ENCODE data around the gene PLXNB2. TPM values are rescaled to one million over a fixed set of nuclear protein-coding genes. Genes with fewer than 3 reads are reported as not detected.

Gene PLXNB2, protein sequence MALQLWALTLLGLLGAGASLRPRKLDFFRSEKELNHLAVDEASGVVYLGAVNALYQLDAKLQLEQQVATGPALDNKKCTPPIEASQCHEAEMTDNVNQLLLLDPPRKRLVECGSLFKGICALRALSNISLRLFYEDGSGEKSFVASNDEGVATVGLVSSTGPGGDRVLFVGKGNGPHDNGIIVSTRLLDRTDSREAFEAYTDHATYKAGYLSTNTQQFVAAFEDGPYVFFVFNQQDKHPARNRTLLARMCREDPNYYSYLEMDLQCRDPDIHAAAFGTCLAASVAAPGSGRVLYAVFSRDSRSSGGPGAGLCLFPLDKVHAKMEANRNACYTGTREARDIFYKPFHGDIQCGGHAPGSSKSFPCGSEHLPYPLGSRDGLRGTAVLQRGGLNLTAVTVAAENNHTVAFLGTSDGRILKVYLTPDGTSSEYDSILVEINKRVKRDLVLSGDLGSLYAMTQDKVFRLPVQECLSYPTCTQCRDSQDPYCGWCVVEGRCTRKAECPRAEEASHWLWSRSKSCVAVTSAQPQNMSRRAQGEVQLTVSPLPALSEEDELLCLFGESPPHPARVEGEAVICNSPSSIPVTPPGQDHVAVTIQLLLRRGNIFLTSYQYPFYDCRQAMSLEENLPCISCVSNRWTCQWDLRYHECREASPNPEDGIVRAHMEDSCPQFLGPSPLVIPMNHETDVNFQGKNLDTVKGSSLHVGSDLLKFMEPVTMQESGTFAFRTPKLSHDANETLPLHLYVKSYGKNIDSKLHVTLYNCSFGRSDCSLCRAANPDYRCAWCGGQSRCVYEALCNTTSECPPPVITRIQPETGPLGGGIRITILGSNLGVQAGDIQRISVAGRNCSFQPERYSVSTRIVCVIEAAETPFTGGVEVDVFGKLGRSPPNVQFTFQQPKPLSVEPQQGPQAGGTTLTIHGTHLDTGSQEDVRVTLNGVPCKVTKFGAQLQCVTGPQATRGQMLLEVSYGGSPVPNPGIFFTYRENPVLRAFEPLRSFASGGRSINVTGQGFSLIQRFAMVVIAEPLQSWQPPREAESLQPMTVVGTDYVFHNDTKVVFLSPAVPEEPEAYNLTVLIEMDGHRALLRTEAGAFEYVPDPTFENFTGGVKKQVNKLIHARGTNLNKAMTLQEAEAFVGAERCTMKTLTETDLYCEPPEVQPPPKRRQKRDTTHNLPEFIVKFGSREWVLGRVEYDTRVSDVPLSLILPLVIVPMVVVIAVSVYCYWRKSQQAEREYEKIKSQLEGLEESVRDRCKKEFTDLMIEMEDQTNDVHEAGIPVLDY (N-terminal part only)
- total RNA-seq = 1 to 10 TPM; 6.3 to 8.3 TPM

DNA sequence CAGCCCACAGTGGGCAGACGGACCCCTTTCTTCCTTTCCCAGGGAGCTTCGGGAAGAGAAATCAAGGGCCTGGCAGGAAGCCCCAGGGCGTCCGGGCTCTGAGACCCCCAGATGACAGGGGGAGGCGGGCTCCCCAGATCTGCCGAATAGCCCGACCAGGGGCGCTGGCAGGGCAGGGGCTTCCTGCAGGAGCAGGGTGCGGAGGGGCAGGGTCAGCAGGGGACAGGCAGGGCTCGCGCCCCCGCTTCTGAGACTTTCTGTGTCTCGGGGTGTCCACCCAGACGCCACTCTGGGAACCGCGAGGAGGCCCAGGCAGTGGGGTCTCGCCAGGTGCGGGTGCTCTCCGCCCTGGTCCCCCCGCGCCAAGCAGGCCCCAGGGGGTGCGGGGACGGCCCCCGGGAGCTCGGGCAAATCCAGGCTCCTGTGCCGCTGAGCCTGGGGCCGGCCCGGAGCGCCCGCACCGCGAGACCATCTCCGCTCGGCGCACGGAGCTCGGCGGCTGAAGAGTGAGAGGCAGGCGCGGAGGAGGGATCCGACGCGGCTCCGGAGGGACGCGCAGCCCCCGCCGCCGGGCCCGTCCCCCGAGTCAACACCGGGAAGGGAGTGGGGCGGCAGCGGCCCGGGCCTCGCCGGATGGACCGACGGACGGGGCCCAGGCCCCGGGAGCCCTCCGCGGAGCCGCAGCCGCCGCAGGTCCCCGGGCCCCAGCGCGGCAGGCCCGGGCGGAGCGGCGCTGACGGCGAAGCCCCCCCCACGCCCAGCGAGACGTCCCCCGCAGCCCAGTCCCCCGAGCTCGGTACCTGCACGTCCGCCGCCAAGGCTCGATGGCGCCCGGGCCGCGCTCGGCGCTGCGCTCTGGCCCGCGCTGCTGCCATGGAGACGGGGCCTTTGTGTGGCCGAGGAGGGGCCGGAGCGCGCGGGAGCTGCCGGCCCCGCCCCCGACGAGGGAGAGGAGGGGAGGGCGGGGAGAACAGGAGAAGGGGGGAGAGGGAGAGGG is at the start of gene PLXNB2:
Gene PLXNB2, minus strand, starts transcription at position 894 of the 997 bp plus-strand sequence. CDS start 17,062 bp downstream, outside the sequence.
- Mint-ChIP-seq H3K4me1 (ENCODE audit: low read depth) (peaks cover 6% of the 10 kb centered on the region), H3K4me3 (no peak within 1 kb of the TSS), H3K27me3 (peaks cover 15% of the 10 kb centered on the region), H3K36me3 (no peaks in the 10 kb centered on the region), H3K27ac (no peak within 1 kb of the TSS), H3K9me3 (no peaks in the 10 kb centered on the region)
- intact Hi-C loops (cut with micrococcal nuclease) = no loop called here
- DNase-seq = peak; percentile 44
- CTCF ChIA-PET = interaction anchor here (0.7 to 1.7 kb wide), 5 partner anchors 19 to 35 kb away, joined by 3 to 5 read pairs (median 4); partner anchors contain the start of gene DENND6B
- POLR2A ChIA-PET = interaction anchor here (0.6 kb wide), 1 partner anchor 14 kb away, joined by 3 read pairs; no protein-coding TSS in a partner anchor

DNA sequence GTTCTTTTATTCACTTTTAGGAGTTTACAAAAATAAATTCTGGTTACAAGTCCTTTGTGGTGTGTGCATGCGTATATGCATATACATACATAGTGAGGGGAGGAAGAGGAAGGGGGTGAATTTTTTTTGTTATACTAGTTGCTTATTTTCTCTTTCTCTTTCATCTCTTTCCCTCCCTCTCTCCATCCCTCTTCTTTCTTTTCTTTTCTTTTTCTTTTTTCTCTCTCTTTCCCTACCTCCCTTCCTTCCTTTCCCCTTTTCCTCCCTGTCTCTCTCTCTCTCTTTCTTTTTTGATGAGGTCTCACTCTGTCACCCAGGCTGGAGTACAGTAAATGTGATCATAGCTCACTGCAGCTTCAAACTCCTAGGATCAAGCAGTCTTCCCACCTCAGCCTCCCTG is 49.8 kb upstream of the PLXNB2 start:
- ChIA-PET POLR2A (interaction anchor here (0.6 to 1.0 kb wide), 2 partner anchors 72 to 166 kb away, joined by 4 read pairs; no protein-coding TSS in a partner anchor), CTCF (interaction anchor here (1.0 kb wide), 1 partner anchor 15 kb away, joined by 3 read pairs; no protein-coding TSS in a partner anchor)
- no peak for DNase-seq
- intact Hi-C loops (cut with micrococcal nuclease) = no loop called here
- Mint-ChIP-seq H3K9me3 (no peaks in the 10 kb centered on the region), H3K27me3 (no peaks in the 10 kb centered on the region), H3K4me1 (ENCODE audit: low read depth) (peaks cover 24% of the 10 kb centered on the region), H3K27ac (no peak overlapping the region), H3K4me3 (no peak overlapping the region), H3K36me3 (peaks cover 11% of the 10 kb centered on the region)

DNA sequence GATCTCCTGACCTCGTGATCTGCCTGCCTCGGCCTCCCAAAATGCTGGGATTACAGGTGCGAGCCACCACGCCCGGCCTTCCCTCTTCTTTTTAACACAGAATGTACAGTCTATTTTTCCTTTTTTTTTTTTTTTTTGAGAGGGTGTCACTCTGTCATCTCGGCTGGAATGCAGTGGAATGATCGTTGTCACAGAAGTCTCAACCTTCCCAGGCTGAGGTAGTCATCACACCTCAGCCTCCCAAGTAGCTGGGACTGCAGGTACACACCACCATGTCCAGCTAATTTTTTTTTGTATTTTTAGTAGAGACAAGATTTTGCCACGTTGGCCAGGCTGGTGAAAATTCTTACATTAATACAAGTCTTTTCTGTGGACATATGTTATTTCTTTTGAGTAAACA is 48.7 kb upstream of the PLXNB2 start:
- H3K27me3 Mint-ChIP-seq = no peaks in the 10 kb centered on the region
- no peak overlapping the region for H3K4me3 Mint-ChIP-seq
- no peak for DNase-seq
- H3K27ac Mint-ChIP-seq = no peak overlapping the region
- ChIA-PET CTCF (interaction anchor here (0.6 kb wide), 1 partner anchor 149 kb away, joined by 4 read pairs; no protein-coding TSS in a partner anchor), POLR2A (no interaction called here)
- intact Hi-C loops (cut with micrococcal nuclease) = no loop called here
- H3K36me3 Mint-ChIP-seq = peaks cover 11% of the 10 kb centered on the region
- no peaks in the 10 kb centered on the region for H3K9me3 Mint-ChIP-seq
- H3K4me1 Mint-ChIP-seq (ENCODE audit: low read depth) = peaks cover 15% of the 10 kb centered on the region

DNA sequence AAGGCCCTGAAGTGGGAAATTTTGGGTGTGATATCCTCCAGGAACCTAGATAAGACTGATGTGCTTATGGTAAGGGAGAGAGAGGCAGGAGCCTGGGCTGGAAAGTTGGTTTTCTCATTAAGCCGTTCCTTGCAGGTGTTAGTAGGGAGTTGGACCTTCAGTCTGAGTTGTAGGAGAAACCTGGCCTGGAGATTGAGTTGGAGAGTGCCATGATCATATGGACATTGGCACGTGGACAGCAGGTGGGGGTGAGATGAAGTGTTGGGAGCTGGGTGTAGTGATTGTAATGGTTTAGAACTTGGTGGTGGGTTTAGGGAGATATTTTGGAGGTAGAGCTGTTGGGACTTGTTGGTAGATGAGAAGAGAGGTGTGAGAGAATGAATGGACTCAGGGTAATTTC is 40.6 kb upstream of the PLXNB2 start:
- H3K27ac Mint-ChIP-seq = no peak overlapping the region
- ChIA-PET POLR2A (no interaction called here), CTCF (interaction anchor here (0.5 kb wide), 2 partner anchors 72 to 151 kb away, joined by 3 read pairs; no protein-coding TSS in a partner anchor)
- H3K36me3 Mint-ChIP-seq = no peaks in the 10 kb centered on the region
- DNase-seq = no peak
- no peaks in the 10 kb centered on the region for H3K9me3 Mint-ChIP-seq
- H3K4me1 Mint-ChIP-seq (ENCODE audit: low read depth) = peaks cover under 1% of the 10 kb centered on the region
- H3K4me3 Mint-ChIP-seq = no peak overlapping the region
- intact Hi-C loops (cut with micrococcal nuclease) = no loop called here
- no peaks in the 10 kb centered on the region for H3K27me3 Mint-ChIP-seq

DNA sequence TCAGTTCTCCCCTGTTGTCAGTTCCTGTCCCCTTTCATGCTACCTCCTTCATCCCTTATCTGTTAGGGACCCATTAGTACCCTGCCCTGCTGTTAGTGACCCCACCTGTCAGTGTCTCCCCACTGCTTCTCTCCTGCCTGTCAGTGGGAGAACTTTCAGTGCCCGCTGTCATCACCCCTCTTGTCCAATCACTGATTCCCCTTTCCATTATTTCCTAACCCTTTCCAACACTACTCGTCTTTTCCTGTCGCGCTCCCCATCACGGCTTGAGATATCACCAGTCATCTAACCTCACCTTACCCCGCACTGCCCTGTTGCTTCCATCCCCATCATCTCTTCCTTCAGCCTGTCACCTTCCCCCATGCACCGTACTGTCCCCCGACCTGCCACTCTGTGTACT is 39.7 kb upstream of the PLXNB2 start:
- Mint-ChIP-seq H3K4me1 (ENCODE audit: low read depth) (peaks cover 3% of the 10 kb centered on the region), H3K4me3 (no peak overlapping the region), H3K36me3 (no peaks in the 10 kb centered on the region), H3K27me3 (no peaks in the 10 kb centered on the region), H3K9me3 (no peaks in the 10 kb centered on the region), H3K27ac (no peak overlapping the region)
- intact Hi-C loops (cut with micrococcal nuclease) = no loop called here
- POLR2A ChIA-PET = no interaction called here
- DNase-seq = no peak
- CTCF ChIA-PET = no interaction called here

DNA sequence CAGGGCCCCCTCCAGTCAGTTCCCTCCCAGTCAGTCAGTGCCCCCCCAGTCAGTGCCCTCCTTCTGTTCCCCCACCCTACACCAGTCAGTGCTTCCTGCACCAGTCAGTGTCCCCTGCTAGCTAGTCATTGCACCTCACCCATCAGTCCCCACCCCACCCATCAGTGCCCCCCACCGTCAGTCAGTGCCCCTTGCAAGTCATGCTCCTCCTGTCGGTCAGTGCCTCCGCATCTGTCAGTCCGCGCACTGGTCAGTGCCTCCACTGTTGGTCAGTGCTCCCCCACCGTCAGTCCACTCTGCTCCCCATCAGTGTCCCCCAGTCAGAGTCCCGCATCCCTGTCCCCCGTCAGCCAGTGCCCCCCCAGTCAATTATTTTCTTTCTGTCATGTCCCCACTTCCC is 39.0 kb upstream of the PLXNB2 start:
- Mint-ChIP-seq H3K4me3 (no peak overlapping the region), H3K36me3 (no peaks in the 10 kb centered on the region)

DNA sequence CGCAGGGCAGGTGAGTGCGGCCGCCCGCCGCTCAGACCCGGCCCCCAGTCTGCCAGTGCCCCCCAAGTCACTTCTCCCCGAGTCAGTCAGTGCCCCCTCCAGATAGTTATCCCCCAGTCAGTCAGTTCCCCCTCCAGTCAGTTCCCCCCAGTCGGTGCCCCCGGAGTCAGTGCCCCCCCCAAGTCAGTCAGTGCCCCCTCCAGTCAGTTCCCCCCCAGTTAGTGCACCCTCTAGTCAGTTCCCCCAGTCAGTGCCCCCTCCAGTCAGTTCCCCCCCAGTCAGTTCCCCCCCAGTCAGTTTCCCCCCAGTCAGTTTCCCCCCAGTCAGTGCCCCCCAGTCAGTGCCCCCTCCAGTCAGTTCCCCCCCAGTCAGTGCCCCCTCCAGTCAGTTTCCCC is 36.1 kb upstream of the PLXNB2 start:
- Mint-ChIP-seq H3K4me3 (peak overlapping the region; percentile 51), H3K27ac (no peak overlapping the region), H3K9me3 (no peaks in the 10 kb centered on the region), H3K4me1 (ENCODE audit: low read depth) (peaks cover 10% of the 10 kb centered on the region), H3K27me3 (no peaks in the 10 kb centered on the region), H3K36me3 (no peaks in the 10 kb centered on the region)
- intact Hi-C loops (cut with micrococcal nuclease) = loop anchor here (2.0 to 5.0 kb wide), 4 partner anchors 15 to 277 kb away; partner anchors contain the start of gene TUBGCP6
- no peak for DNase-seq
- ChIA-PET POLR2A (no interaction called here), CTCF (interaction anchor here (1.0 kb wide), 1 partner anchor 67 kb away, joined by 3 read pairs; no protein-coding TSS in a partner anchor)

More for the DNA sequence above, 39.0 kb upstream of the PLXNB2 start:
- Mint-ChIP-seq H3K27ac (no peak overlapping the region), H3K27me3 (no peaks in the 10 kb centered on the region), H3K9me3 (no peaks in the 10 kb centered on the region), H3K4me1 (ENCODE audit: low read depth) (peaks cover 6% of the 10 kb centered on the region)
- DNase-seq = no peak
- CTCF ChIA-PET = no interaction called here
- intact Hi-C loops (cut with micrococcal nuclease) = no loop called here
- POLR2A ChIA-PET = no interaction called here

DNA sequence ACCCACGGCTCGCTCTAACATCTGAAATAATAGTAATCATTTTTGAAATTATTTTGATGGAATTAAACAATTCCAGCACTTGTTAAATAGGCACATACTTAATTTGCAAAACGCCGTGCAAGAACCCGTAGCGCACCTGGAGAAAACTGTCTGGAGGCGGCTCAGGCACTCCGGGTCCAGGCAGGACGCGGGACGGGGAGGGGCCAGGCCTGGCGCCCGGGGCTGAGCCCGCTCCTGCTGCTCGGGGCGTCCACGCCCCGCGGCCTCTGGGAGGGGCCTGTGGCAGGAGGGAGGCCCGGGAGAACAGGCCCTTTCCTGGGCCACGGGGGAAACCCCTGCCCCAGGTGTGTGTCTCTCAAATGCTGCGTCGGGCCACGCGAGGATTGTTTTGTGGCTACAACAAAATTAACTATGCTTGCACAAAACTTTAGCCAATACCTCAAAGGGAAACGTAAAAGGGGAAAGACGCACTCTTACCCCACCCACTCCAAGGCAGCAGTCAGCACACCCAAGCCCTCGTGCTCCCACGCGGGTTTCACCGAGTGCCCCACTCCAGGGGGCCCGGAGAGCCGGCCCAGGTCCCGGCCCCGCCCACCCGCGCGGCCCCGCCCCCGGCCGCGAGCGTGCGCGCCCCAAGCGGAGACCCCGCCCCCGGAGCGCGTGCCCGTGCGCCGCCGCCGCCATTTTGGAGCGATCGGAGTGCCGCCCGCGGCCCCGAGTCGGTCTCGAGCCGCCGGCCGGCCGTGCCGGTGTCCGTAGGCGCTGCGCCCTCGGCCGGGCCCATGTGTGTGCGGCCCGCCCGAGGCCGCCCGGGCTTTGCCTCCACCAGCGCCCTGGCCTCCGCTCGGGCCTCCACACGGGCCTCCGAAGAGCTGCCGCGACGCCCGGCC is 35.5 kb upstream of the PLXNB2 start, which contains the start of gene PPP6R2:
Gene PPP6R2, plus strand, starts transcription at position 677 of the 890 bp plus-strand sequence. CDS start 50,582 bp downstream, outside the sequence.
- H3K36me3 Mint-ChIP-seq = no peaks in the 10 kb centered on the region
- CTCF ChIA-PET = interaction anchor here (0.6 to 2.7 kb wide), 18 partner anchors 10 to 354 kb away, joined by 3 to 34 read pairs (median 5); partner anchors contain the start of genes DENND6B, HDAC10, MAPK12 and TUBGCP6
- H3K9me3 Mint-ChIP-seq = no peaks in the 10 kb centered on the region
- intact Hi-C loops (cut with micrococcal nuclease) = loop anchor here (1.0 to 5.0 kb wide), 6 partner anchors 14 to 278 kb away; partner anchors contain the start of genes MAPK11 and TUBGCP6
- DNase-seq = peak; percentile 91
- H3K27ac Mint-ChIP-seq = peak within 1 kb of the TSS; percentile 83
- POLR2A ChIA-PET = interaction anchor here (1.2 to 1.4 kb wide), 2 partner anchors 92 to 99 kb away, joined by 3 to 5 read pairs; partner anchors contain the start of genes HDAC10 and TUBGCP6
- no peaks in the 10 kb centered on the region for H3K27me3 Mint-ChIP-seq
- peaks cover 10% of the 10 kb centered on the region for H3K4me1 Mint-ChIP-seq (ENCODE audit: low read depth)
- H3K4me3 Mint-ChIP-seq = peak within 1 kb of the TSS; percentile 72

DNA sequence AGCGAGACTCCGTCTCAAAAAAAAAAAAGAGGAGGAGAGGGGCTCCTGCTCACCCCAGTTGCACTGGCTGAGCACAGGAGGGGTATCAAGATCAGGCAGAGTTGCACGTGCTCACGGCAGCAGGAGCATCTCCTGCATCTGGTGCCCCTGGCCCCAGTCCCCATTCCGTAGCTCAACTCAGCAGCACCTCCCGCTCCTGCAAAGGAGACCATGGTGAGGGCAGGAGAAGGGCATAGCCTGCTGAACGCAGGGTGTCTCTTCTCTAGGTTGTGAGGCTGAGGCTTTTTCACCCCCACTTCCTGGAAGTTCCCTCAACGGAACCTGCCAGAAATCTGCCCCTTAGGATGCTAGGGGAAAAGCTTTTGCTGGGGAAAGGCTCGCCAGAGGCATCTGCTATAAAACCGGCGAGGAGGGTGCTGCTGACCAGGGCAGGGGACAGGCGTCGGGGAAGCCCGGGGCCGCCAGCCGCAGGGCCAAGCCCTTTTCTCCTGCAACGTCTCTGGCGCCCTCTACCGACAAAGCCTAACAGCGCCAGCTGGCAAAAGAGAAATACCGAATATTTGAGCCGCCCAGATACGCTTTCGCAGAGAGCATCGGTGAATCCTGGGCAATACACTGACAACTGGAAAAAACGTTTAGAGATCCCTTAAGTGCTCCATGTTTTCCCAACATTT is 34.7 kb upstream of the PLXNB2 start:
- H3K27ac Mint-ChIP-seq = peak overlapping the region; percentile 83

More for the DNA sequence above, 34.7 kb upstream of the PLXNB2 start:
- CTCF ChIA-PET = interaction anchor here (0.6 to 2.7 kb wide), 21 partner anchors 9 to 354 kb away, joined by 3 to 34 read pairs (median 4); partner anchors contain the start of genes DENND6B, HDAC10, MAPK12 and TUBGCP6
- peak overlapping the region; percentile 72 for H3K4me3 Mint-ChIP-seq
- H3K27me3 Mint-ChIP-seq = no peaks in the 10 kb centered on the region
- intact Hi-C loops (cut with micrococcal nuclease) = loop anchor here (1.0 to 5.0 kb wide), 6 partner anchors 13 to 279 kb away; partner anchors contain the start of genes MAPK11 and TUBGCP6
- no peaks in the 10 kb centered on the region for H3K9me3 Mint-ChIP-seq
- peaks cover 10% of the 10 kb centered on the region for H3K4me1 Mint-ChIP-seq (ENCODE audit: low read depth)
- peak; percentile 92 for DNase-seq
- no peaks in the 10 kb centered on the region for H3K36me3 Mint-ChIP-seq
- POLR2A ChIA-PET = interaction anchor here (0.6 to 1.4 kb wide), 4 partner anchors 10 to 156 kb away, joined by 3 to 5 read pairs (median 4); partner anchors contain the start of genes HDAC10 and TUBGCP6

Data from activated CD4-positive, alpha-beta memory T cell treated with anti-CD3 and anti-CD28 coated beads for 36 hours (primary cell).